Measurements from ENCODE around the gene AGPAT4. TPM values are rescaled to one million over a fixed set of nuclear protein-coding genes. Genes with fewer than 3 reads are reported as not detected.

AGPAT4 gene
- total RNA-seq, 1 experiment from 2014 or later = 22.0 TPM

GRCh38 chr6:161271343-161272030 is 2.4 kb downstream of the AGPAT4 start:
- Histone ChIP-seq H2BK15ac (ENCODE audit: low read depth, low read length) (no peak overlapping the region), H2AK5ac (ENCODE audit: insufficient read length, low read length) (no peak overlapping the region), H3K79me2 (ENCODE audit: insufficient read depth, low read length) (peaks cover 6% of the 10 kb centered on the region; the same call in 1 of the 2 replicates), H3K27ac (ENCODE audit: insufficient read length, low read depth, low read length) (no peak overlapping the region), H3K18ac (ENCODE audit: insufficient read length, low read depth, low read length) (no peak overlapping the region), H4K8ac (replicated peaks; ENCODE audit: insufficient read length, low read depth, low read length) (no peak overlapping the region), H2BK120ac (ENCODE audit: low read depth, low read length, poor library complexity, severe bottlenecking) (no peak overlapping the region), H3K27me3 (ENCODE audit: insufficient read depth, low read length) (no peaks in the 10 kb centered on the region), H3K4me1 (ENCODE audit: insufficient read depth, low read length) (peaks cover 2% of the 10 kb centered on the region), H4K5ac (ENCODE audit: insufficient read length, low read depth, low read length) (no peak overlapping the region), H4K20me1 (ENCODE audit: control insufficient read depth, insufficient read depth, insufficient read length) (no peaks in the 10 kb centered on the region), H3T11ph (ENCODE audit: low read length) (no peak overlapping the region), H4K91ac (ENCODE audit: insufficient read length, low read depth, low read length) (no peak overlapping the region), H2BK5ac (ENCODE audit: insufficient read length, low read length) (no peak overlapping the region), H2BK20ac (ENCODE audit: low read depth, low read length, poor library complexity, severe bottlenecking) (no peak overlapping the region), H2AFZ (ENCODE audit: low read length) (no peak overlapping the region), H3K9me3 (ENCODE audit: control insufficient read depth, low read depth, low read length) (no peaks in the 10 kb centered on the region), H3K14ac (ENCODE audit: insufficient read depth, low read length) (no peak overlapping the region), H3K4me2 (ENCODE audit: insufficient read depth, insufficient read length, low read length) (no peak overlapping the region), H3K9ac (ENCODE audit: extremely low read depth, insufficient read length, low read length) (no peak overlapping the region), H3K23me2 (ENCODE audit: insufficient read length, low read depth, low read length, poor library complexity, severe bottlenecking) (peaks cover 9% of the 10 kb centered on the region), H3K4ac (ENCODE audit: low read depth, low read length) (no peak overlapping the region), H3K23ac (ENCODE audit: insufficient read length, low read depth, low read length) (no peak overlapping the region), H3K56ac (ENCODE audit: insufficient read length, low read depth, low read length) (no peak overlapping the region), H3K79me1 (ENCODE audit: insufficient read depth, low read depth, low read length, poor library complexity, severe bottlenecking) (no peaks in the 10 kb centered on the region), H2BK12ac (ENCODE audit: insufficient read length, low read depth, low read length) (no peak overlapping the region)
- Mint-ChIP-seq H3K4me1 (peaks cover 46 to 47% of the 10 kb centered on the region in 2 experiments), H3K27me3 (ENCODE audit: low read depth) (no peaks in the 10 kb centered on the region; the same call in 1 of the 2 replicates), H3K9me3 (no peaks in the 10 kb centered on the region), H3K36me3 (ENCODE audit: insufficient read depth in 1 of 3, low read depth in 3 of 3) (peaks cover 10 to 15% (median 15%) of the 10 kb centered on the region in 3 experiments; a peak in 5 of 7 replicates), H3K27ac (peak overlapping the region in 2 of 3 experiments; percentile 50 to 68; a peak in 4 of 7 replicates), H3K4me3 (peak overlapping the region in 1 of 2 experiments; percentile 50; a peak in 1 of 5 replicates)
- no peak for DNase-seq
- TF ChIP-seq CTCF (conservative IDR thresholded peaks at IDR 0.05) = no peak
- WGBS (ENCODE audit: extremely low coverage, insufficient read length, low lambda C conversion rate) = no CpG with 5 or more reads among the region's 8 CpGs
